IMR-90 (cell line): ENCODE data around the gene TENM4.

Experiments
- BHLHE40 ChIP-seq: fragments of 150-350 bp; IDR thresholded peaks from 2 replicates; pipeline ENCODE4 v1.6.1; 2016; ENCODE audit warnings: mild to moderate bottlenecking, low read depth, low read length
- CEBPB ChIP-seq: IDR thresholded peaks from 2 replicates; pipeline ENCODE4 v1.6.1; 2012; ENCODE audit warnings: low read depth, low read length, improper control_type of control experiment
- FOS ChIP-seq: fragments of 150-350 bp; IDR thresholded peaks from 2 replicates; pipeline ENCODE4 v1.6.1; 2016; ENCODE audit warnings: low read depth, low read length
- MAFK ChIP-seq: IDR thresholded peaks from 2 replicates; pipeline ENCODE4 v1.6.1; 2012; ENCODE audit warnings: low read depth, low read length, improper control_type of control experiment
- MAZ ChIP-seq: IDR thresholded peaks from 2 replicates; pipeline ENCODE4 v1.6.1; 2012; ENCODE audit warnings: low read depth, mild to moderate bottlenecking, low read length, improper control_type of control experiment, moderate library complexity, borderline replicate concordance
- MXI1 ChIP-seq: IDR thresholded peaks from 2 replicates; pipeline ENCODE4 v1.6.1; 2012; ENCODE audit warnings: low read depth, mild to moderate bottlenecking, low read length, moderate library complexity, borderline replicate concordance
- POLR2A ChIP-seq: IDR thresholded peaks from 2 replicates; pipeline ENCODE4 v1.6.1; 2012; ENCODE audit warnings: mild to moderate bottlenecking, low read depth, low read length
- RAD21 ChIP-seq: IDR thresholded peaks from 2 replicates; pipeline ENCODE4 v1.6.1; 2012; ENCODE audit warnings: low read length, improper control_type of control experiment
- TF ChIP-seq, protein P1 (sequence below): conservative IDR thresholded peaks from 2 replicates; pipeline ENCODE4 v1.5.1; 2012; ENCODE audit warnings: mild to moderate bottlenecking, low read depth, low read length, improper control_type of control experiment
- TF ChIP-seq, protein P2 (sequence below): fragments of 150-350 bp; IDR thresholded peaks from 2 replicates; pipeline ENCODE4 v1.6.1; 2016; ENCODE audit warnings: low read depth, mild to moderate bottlenecking, low read length, moderate library complexity, borderline replicate concordance

DNA sequence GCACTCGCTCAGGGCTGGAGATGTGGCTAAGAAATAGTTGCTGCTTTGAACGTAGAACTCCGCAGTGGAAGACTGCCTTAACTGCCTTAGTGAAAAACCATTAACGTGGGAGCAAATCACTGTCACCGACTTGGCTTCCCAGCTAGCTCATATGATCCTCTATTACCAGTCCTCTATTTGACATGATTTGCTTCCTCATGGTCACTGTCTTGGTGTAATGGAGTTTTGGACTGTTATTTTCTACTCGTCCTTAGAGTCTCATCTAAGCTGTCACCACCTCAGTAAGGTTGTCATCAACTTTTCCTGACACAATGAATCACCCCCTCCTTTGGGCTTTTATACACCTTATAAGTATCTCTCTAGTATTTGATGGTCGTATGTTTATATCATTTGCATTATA lies 699.1 kb downstream of the TENM4 start:
- TF ChIP-seq FOS (no peak), POLR2A (no peak), MAFK (no peak), MXI1 (no peak), BHLHE40 (no peak), RAD21 (no peak), CEBPB (no peak), MAZ (no peak)
- TF ChIP-seq, protein P1, sequence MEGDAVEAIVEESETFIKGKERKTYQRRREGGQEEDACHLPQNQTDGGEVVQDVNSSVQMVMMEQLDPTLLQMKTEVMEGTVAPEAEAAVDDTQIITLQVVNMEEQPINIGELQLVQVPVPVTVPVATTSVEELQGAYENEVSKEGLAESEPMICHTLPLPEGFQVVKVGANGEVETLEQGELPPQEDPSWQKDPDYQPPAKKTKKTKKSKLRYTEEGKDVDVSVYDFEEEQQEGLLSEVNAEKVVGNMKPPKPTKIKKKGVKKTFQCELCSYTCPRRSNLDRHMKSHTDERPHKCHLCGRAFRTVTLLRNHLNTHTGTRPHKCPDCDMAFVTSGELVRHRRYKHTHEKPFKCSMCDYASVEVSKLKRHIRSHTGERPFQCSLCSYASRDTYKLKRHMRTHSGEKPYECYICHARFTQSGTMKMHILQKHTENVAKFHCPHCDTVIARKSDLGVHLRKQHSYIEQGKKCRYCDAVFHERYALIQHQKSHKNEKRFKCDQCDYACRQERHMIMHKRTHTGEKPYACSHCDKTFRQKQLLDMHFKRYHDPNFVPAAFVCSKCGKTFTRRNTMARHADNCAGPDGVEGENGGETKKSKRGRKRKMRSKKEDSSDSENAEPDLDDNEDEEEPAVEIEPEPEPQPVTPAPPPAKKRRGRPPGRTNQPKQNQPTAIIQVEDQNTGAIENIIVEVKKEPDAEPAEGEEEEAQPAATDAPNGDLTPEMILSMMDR: no peak
- TF ChIP-seq, protein P2, sequence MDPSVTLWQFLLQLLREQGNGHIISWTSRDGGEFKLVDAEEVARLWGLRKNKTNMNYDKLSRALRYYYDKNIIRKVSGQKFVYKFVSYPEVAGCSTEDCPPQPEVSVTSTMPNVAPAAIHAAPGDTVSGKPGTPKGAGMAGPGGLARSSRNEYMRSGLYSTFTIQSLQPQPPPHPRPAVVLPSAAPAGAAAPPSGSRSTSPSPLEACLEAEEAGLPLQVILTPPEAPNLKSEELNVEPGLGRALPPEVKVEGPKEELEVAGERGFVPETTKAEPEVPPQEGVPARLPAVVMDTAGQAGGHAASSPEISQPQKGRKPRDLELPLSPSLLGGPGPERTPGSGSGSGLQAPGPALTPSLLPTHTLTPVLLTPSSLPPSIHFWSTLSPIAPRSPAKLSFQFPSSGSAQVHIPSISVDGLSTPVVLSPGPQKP: no peak
